ENCODE measurements around the gene COA6.

GRCh38 chr1:234326497-234327366 lies 46.5 kb upstream of the COA6 start:
- TF ChIP-seq EZH2 (IDR thresholded peaks at IDR 0.05) (no peak), POLR2AphosphoS5 (IDR thresholded peaks at IDR 0.05; ENCODE audit: borderline replicate concordance, low read depth, low read length) (no peak)
